ENCODE results near the gene PODNL1.
"Not testable (repeated sequence)": the region's sequence is repeated elsewhere in the genome, so short reads cannot be mapped to it uniquely, and the experiment has no call there.

Gene PODNL1

DNA sequence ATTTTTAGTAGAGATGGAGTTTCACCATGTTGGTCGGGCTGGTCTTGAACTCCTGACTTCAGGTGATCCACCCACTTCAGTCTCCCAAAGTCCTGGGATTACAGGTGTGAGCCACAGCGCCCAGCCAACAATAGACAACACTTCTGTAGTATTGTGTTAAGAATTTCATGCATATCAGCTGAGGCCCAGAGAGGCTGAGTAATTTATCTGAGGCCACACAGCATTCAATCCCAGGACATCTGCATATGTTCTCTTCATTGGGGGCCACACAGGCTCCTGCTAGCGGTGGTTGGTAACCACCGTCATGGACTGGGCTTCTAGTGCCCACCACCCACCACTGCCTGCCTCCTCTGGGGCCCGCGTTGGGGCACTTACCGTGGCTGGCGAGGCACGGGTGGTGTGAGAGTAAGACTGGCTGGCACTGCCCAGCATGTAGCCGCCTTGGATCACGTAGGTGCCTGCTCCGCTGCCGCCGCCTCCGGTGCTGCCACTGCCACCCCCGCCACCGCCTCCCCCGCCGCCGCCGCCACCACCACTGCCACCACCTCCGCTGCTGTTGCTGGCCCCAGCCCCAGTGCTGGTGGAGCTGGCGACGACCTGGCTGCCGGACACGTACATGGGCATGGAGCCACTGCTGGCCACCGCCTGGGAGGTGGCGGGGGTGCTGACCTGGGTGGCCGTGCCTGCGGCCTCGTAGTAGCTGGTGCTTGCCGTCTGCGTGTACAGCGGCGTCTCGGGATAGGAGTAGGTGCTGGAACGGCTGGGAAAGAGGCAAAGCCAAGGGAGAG lies 34.3 kb upstream of the PODNL1 start:
- no peak for DNase-seq

DNA sequence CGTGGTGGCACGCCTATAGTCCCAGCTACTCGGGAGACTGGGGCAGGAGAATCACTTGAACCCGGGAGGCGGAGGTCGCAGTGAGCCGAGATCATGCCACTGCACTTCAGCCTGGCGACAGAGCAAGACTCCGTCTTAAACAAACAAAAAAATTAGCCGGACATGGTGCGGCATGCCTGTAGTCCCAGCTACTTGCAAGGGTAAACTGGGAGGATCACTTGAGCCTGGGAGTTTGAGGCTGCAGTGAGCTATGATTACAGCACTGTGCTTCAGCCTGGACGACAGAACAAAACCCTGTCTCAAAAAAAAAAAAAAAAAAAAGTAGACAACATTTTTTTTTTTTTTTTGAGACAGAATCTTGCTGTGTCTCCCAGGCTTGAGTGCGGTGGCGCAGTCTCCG lies 33.7 kb upstream of the PODNL1 start:
- not testable (repeated sequence) for DNase-seq

DNA sequence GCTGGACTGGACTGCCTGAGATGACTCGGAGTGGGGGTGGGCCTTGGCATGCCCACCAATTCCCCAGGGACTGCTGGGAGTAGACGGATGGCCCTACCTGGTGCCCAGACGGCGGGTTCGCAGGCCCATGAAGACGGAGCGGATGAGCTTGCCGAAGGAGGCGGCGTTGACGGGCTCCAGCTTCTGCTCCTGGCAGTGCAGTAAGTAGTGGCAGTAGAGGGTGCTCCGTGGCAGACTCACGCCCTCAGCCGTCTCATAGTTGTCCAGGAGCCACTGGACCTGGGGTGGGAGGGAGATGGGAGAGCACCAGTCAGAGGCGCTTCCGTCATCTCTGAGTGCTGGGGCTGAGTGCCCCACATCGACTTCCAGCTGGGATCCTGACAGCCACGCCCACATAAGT lies 31.7 kb upstream of the PODNL1 start:
- no peak for DNase-seq

DNA sequence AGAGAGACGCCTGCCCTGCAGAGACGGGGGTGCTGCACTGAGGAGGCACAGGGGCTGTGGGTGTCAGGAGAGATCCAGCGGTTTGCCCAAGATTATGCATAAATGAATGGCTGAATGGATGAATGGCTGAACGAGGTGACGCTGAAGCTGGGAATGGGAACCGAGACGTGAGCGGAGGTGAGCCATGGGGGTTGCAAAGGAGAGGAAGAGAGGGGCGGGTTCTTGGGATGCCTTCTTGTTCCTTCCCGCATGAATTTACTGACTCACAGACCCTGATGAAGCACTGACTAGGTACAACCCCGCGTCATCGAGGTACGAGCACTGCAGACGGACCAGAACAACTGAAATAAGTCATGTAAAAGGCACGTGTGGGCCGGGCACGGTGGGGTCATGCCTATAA lies 30.8 kb upstream of the PODNL1 start:
- DNase-seq: no peak

DNA sequence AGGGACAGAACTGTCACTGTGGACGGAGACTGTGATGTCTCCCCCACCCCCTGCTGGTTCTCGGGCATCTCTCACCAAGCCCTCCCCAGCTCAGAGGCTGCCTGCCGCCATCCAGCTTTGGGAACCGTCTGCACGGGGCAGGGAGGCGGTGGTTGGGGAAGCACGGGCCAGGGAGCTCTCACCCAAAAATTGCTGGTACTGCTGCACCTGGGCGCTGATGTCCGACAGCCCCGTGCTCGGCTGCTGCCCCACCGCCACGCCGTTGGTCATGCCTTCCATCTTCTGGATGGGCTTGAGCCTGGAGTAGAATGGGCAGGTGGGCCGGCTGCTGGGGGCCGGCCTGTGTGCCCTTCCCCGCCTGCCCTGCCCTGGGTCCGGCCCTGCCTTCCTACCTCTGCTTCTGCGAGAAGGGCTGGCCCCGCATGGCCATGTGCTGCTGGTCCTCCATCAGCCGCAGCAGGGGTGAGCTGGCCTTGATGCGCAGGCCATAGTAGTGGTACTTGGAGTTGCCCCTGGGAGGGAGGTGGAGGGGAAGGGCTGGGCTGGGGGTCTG lies 30.2 kb upstream of the PODNL1 start:
- DNase-seq: no peak

DNA sequence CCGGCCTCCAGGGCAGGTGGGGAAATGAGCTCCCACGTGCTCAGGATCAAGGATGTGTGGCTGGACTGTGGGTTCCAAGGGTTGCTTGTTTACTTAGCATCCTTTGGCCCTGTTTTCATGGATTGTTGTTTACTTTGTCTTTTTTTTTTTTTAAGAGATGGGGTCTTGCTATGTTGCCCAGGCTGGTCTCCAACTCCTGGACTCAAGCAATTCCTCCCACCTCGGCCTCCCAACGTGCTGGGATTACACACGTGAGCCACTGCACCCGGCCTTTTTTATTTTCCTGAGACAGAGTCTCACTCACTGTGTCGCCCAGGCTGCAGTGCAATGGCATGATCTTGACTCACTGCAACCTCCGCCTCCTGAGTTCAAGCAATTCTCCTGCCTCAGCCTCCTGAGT lies 29.0 kb upstream of the PODNL1 start:
- DNase-seq: not testable (repeated sequence)

DNA sequence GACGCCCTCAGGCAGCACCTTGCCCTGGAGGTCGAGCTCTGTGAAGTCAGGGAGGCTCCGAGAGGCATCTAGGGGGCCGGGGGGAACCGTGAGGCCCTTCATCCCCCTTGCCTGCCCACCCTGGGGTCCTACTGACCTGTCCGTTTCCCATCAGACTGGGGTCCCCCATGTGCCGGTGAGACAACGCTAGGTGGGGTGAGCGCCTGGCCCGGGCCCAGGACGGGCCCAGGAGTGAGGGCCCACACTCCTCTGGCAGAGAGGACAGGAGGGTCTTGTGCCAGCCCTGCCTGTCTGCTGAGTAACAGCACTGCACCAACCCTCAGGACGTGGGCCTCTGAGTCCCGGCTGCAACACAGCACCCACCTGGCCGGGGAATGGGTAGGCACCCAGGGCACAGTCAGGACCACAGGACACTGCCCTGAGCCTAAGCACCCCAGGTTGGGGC lies 28.5 kb upstream of the PODNL1 start:
- no peak for DNase-seq

DNA sequence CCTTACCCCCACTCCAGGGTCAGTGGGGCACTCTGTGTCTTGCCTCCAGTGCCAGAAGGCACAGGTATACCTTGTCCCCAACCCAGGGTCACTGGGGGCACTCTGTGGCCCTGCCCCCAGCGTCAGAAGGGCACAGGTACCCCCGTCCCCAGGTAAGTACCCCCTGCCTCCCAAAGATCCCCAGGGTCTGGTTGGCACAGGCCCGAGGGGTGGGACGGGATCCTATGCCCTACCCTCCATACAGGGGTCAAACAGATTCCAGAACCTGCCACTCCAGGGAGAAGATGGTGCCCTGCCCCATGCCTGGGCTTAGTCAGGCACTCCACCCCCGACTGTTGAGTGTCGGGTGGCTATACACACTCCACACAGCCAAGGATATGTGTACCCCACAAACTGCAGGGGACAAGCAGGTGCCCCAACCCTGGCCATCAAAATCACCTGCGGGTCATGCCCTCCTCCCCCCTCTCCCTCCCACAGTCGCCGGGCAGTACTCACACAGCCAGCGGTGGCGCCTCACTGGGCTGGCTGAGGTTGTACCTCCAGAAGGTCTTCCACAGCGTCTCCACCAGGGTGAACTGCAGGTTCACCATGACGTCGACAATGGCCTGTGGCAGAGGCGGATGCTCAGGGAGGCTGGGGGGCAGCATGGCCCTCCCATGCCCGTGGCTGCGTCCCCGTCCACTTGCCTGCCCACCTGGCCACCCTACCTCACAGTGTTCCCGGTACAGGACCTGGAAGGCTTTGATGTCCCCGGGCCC lies 27.9 kb upstream of the PODNL1 start:
- no peak for DNase-seq

DNA sequence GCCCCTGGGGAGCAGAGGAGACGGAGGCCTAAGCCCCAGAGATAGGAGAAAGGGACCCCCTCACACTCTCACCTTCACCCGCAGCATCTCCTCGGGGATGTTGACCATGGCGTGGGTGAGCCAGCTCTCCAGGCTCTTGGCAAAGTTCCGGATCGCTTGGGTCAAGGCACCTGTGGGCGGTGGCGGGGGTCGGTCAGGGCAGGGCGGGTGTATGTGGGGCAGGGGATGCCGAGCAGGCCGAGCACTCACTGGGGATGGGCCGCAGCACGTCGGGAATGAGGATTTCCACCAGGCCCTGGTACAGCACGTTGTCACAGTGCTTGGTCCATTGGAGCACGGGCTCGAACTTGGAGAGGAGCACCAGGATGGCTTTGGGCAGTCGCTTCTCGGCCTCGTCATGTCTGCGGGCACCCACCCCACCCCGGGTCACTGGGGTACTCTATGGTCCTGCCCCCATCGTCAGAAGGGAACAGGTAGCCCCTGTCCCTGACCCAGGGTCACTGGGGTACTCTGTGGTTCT lies 27.2 kb upstream of the PODNL1 start:
- no peak for DNase-seq

DNA sequence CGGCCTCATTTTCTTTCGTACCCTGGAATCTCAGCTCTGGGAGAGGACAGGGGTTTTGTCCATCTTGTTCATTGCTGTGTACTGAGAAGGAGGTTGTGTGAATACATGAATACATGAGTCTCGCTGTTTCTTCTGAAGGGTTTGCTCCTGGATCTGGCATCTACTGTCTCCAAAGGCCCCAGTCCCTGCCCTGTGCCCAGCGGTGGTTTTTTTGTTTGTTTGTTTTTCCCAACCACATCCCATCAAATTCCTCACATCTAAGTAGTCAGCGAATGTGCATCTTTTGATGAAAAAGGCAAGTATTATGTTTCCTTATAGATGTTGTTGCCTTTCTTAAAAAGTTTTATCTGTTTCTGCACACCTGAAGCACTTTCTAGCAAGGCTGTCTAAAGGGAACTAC lies 26.6 kb upstream of the PODNL1 start:
- no peak for DNase-seq

DNA sequence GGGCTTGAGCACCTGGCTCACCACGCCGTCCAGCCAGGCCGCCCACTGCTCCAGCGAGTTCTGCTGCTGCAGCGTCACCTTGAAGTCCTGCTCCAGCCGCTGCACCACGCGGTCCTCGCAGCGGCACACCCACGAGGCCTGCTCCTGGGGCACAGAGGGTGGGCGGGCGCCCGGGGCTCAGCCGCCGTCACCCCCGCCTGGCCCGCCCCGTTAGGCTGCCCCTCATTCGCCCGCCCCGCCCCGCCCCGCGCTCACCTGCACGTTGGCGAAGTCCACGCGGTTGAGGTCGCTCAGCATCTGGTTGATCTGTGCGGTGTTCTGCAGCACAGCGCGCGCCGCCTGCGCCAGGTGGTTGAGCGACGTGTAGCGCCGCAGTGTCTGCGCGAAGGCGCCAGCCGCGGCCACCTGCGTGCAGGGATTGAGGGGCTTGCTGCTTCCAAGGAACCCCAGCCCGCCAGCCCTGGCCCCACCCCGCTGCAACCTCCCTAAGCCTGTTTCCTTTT lies 25.4 kb upstream of the PODNL1 start:
- DNase-seq: no peak

DNA sequence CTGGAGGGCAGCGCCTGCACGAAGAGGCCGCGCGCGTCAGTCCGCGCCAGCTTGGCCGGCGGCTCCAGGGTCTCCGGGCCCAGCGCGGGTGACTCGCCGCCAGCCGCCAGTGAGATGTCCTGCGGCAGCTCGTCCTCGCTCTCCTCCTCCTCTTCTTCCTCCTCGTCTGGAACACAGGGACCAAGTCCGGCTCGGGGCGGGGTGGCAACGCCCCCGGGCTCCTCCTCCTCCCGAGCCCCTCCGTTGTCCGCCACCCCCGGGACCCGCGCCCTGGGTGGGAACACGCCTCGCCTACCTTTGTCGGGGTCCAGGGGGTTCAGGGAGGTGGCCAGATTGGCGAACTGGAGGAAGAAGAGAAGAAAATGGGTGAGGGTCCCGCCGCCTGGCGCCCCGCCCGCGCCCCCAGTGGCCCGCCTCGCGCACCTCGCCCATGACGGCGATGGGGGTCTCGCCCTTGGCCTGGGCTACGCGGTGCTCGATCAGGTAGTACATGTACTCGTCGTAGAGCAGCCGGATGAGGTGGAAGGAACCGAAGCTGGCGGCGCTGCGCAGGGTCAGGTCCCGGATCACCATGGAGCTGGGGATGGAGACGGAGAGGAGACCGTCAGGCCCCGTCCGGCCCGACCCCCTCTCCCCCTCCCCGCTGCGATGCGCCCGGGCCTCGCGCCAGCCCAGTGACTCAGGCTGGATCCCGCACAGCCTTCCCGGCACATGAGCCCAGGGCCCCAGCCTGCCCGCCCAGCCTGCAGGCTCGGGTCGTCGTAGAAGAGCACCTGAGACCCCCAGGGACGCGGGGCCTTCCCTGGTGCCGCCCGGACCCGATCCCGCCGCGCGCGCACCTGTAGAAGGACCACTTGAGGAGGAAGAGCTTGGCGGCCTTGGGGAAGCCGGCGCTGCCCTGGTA lies 24.7 kb upstream of the PODNL1 start:
- DNase-seq: no peak

DNA sequence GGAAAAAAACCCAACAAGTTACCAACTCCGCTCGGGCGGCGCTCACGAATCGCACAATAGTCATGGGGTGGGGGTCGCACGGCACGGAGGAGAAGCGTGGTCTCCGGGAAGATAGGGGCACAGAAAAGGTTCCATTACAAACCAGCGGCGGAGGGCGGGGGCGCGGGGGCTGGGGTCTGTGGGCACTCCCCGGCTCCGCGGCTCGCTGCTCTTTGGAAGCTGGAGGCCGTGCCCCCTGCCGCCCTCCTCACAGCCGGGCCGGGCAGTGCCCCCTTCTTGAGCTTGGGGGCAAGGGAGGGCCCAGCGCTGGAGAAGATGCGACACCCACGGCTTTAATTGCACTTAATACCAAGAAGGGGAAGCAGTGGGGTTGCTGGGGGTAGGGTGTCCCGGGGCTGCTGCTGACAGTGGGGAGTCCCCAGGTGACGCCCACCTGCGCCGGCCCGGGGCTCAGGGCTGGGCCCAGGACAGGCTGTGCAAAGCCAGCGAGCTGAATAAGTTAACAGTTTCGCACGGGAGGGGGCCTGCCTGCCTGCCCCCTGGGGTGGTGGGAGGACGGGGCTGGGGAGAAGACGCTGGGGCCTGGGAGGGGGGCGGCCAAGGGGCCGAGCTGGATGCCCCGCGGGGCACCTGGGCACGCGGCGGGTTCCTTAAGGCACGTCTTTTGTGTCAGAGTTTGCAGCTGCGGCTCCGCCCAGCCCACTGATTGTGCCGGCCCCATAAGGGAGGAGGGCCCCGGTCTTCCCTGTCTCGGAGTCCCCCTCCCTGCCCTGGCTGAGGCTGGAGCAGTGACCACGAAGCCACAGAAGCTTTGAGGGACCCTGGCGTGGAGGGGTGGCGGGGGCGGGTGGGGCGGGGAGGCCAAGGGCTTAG lies 23.8 kb upstream of the PODNL1 start:
- DNase-seq: no peak

DNA sequence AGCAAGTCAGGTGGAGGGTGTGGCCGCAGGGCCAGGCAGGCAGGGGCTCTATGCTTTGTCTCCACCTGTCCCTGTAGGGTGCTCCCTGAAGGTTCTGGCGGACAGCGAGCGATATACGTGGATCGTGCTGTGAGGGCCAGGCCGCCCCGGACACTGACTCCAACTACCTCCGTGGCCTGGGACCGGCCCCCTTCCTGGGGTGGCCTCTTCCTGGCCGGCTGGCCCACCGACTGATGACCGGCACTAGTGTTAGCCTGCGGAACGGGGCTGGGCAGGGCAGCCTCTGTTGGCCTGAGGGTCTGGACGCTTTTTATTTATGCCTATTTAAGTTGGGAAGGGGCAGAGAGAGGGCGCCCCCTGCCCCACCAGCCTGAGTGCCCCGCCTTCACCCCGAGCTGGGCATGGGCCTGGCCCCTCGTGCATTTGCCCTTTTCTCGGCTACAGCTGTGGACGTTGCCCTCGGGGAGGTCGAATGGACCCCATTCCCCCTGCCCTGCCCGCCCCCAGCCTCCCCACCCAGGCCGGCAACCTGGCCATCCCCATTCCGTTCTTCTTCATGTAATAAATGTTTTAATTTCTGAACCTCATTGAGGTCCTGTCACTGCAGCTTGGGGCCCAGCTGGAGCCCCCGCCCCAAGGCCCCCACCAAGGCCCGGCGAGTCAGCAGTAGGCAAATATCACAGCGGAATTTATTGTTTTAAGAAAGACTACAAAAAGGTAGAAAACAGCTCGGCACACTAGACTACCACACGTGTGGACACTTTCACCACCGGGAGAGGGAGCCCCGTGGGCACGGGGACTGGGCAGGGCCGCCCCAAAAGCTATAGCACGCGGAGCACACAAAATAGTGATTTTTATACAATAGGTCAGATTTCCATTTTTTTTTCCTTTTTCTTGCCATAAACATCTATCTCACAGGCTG lies 22.9 kb upstream of the PODNL1 start:
- no peak for DNase-seq

DNA sequence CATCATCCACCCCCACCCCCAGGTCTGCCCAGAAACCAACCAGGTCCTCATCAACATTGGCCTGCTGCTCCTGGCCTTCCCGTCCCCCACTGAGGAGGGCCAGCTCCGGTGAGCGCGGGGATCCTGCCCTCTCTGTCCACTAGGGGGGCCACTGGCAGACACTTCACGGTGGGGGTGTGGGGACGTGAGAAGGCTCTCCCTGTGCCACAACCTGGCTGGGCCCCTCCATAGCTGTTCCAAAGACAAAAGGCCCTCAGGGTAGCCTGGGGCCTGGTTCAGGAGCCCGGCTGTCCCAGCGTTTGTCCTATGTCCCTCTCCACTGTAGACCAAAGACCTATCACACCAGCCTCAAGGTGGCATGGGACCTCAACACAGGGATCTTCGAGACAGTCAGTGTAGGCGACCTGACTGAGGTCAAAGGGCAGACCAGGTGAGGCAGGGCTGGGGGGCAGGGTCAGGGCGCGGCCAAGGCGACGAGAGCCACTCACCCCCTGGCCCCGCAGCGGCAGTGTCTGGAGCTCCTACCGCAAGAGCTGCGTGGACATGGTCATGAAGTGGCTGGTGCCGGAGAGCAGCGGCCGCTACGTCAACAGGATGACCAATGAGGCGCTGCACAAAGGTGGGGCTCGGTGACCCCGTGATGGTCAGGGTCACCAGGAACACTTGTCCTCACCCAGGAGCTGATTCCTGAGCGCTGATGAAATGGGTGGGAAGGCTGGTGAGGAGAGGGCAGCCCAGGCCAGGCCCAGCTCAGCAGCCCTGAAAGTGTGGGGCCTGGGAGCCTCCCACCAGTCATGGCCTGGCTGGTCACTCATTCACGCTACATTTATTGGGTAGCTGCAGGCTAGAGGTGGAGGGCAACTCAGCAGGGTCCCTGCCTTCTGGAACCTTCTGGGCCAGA lies 22.0 kb upstream of the PODNL1 start:
- DNase-seq: peak in 3 of 6 experiments; percentile 14 to 36 (median 21)

DNA sequence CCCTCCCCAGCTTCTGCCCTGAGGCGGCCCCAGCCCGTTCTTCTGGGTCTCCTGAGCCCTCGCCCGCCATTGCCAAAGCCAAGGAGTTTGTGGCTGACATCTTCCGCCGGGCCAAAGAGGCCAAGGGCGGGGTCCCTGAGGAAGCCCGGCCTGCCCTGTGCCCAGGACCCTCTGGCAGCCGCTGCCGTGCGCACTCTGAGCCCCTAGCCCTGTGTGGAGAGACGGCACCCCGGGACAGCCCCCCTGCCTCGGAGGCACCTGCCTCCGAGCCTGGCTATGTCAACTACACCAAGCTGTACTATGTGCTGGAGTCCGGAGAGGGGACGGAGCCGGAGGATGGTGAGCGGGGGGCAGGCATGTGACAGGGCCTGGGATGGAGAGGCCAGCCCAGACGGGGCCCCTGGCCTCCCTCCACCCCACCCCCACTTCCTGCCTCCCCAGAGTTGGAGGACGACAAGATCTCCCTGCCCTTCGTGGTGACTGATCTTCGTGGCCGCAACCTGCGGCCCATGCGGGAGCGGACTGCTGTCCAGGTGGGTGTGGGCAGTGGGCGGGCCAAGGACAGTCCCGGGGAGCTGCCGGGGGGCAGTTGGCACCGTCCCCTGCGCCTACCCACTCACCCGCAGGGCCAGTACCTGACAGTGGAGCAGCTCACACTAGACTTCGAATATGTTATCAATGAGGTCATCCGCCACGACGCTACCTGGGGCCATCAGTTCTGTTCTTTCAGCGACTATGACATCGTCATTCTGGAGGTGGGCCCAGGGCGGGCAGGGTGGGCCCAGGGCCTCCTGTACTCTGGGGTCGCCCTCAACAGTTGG lies 21.1 kb upstream of the PODNL1 start:
- no peak for DNase-seq

DNA sequence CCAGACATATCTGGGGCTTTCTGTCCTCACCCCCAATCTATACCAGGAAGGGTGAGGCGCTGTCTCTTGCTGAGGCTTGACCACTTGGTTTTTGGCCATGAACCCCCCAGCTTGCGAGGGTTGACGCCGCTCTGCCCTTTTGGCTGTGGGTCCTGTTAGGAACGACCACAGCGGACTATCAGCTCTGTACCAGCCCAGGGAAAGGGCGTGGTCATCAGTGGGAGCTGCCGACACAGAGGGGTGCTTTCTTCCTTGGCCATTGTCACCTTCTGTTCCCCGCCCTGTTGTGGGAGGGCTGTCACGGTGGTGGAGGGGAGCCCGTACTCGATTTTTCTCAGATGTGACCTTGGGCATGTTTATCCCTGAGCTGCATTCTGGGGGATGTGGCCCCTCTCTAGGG lies 19.8 kb upstream of the PODNL1 start:
- no peak for DNase-seq

DNA sequence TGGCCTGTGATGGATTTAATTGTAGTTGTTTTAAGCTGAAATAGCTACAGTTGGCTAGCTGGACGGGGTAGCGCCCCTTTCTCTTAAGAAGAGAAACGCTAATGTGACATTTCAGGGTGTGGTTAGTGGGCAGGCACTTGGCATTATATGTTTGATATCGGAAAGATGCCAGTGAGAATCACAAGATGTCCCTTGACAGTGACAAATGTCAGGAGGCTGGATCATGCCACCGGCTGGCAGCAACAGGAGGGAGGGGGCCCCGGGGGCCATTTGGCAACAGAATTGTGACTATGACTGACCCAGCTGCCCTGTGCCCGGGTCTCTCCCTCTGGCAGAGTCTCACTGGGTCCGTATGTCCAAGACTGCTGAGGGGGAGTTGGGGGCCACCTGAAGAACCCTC lies 18.8 kb upstream of the PODNL1 start:
- DNase-seq: no peak
